K562 (cell line): ENCODE data around the gene CREG1. TPM values are rescaled to one million over a fixed set of nuclear protein-coding genes. Genes with fewer than 3 reads are reported as not detected.

Source experiments
- ATAC-seq: fragments of 200-7000 bp; cut with Tn5 transposase; 3 replicates; pipeline ENCODE4 v1.9.1; 2020; ENCODE audit warnings: moderate library complexity
- BruUV-seq: library from RNA; stranded (reverse); fragments of 400-500 nt; replicated peaks from 2 replicates; lab custom pipeline; 2021; lab: Mats Ljungman, UMichigan
- CTCF ChIA-PET: fragments of 300-600 bp; formaldehyde crosslinking; extraction: SDS; loops from one replicate; lab custom pipeline; 2021; ENCODE audit warnings: low intra/inter-chr PET ratio; lab: Yijun Ruan, JAX
- POLR2A ChIA-PET: fragments of 300-600, 350-650 bp; sonication (Branson Sonifier 250); formaldehyde crosslinking; extraction: SDS; loops from one replicate; lab custom pipeline; 2021; ENCODE audit warnings: antibody characterized with exemption, inconsistent platforms; lab: Yijun Ruan, JAX
- DNase-seq, 4 experiments: peaks; one replicate each; pipeline versions ENCODE4 v3.0.0 to v3.0.0-alpha.2; 2011 to 2018; ENCODE audit warnings: low spot score in 3 of 4, mixed read lengths in 3 of 4; ENCODE audit errors: extremely low read depth in 1 of 4
- FAIRE-seq: peaks from 2 replicates; lab custom pipeline; 2011; peaks lifted over from hg19 to GRCh38; lab: Jason Lieb, UNC
- H2AFZ ChIP-seq: 2 replicates; pipeline ENCODE4 v1.6.0; 2011; ENCODE audit warnings: low read depth, low read length, control low read depth, inconsistent platforms
- H3K27ac ChIP-seq: fragments of 200-600 bp; 3 replicates; pipeline ENCODE4 v1.8.0; 2011; ENCODE audit warnings: low read depth, mild to moderate bottlenecking, control low read depth, inconsistent platforms, low read length, moderate library complexity, mixed read lengths; ENCODE audit errors: extremely low read depth
- H3K27me3 ChIP-seq, 2 experiments: fragments of 300-600 bp in 1 of 2; 2 replicates in 1 of 2; 3 replicates in 1 of 2; pipeline versions ENCODE4 v1.6.0 to v1.8.0; 2011; ENCODE audit warnings: inconsistent platforms in 2 of 2, low read length in 2 of 2, mild to moderate bottlenecking in 1 of 2, mixed read lengths in 1 of 2, moderate library complexity in 1 of 2; ENCODE audit not compliant: control insufficient read depth in 2 of 2, insufficient read depth in 2 of 2
- H3K36me3 ChIP-seq: fragments of 300-600 bp; 3 replicates; pipeline ENCODE4 v1.8.0; 2011; ENCODE audit warnings: mild to moderate bottlenecking, low read length, inconsistent platforms; ENCODE audit not compliant: control insufficient read depth, insufficient read depth
- H3K4me1 ChIP-seq, 2 experiments: fragments of 200-600 bp in 1 of 2; replicated peaks in 1 of 2; 2 replicates in 1 of 2; 3 replicates in 1 of 2; pipeline versions ENCODE4 v1.5.1 to v1.8.0; 2011; ENCODE audit warnings: inconsistent platforms in 2 of 2, low read length in 2 of 2, mild to moderate bottlenecking in 1 of 2, mixed read lengths in 1 of 2, moderate library complexity in 1 of 2; ENCODE audit not compliant: control insufficient read depth in 2 of 2, insufficient read depth in 2 of 2
- H3K4me2 ChIP-seq: 2 replicates; pipeline ENCODE4 v1.6.1; 2011; ENCODE audit warnings: low read length, control low read depth, inconsistent platforms, mixed read lengths; ENCODE audit not compliant: insufficient read depth
- H3K4me3 ChIP-seq: fragments of 200-600 bp; sonication (generic), shearing (Covaris generic); 2 replicates; pipeline ENCODE4 v1.5.1; 2016; ENCODE audit warnings: control low read depth, inconsistent platforms
- H3K79me2 ChIP-seq: fragments of 200-600 bp; 3 replicates; pipeline ENCODE4 v1.8.0; 2011; ENCODE audit warnings: low read length, inconsistent platforms; ENCODE audit not compliant: control insufficient read depth, insufficient read depth
- H3K9ac ChIP-seq, 2 experiments: 2 replicates each; pipeline versions ENCODE4 v1.6.0 to v1.6.1; 2011; ENCODE audit warnings: low read depth in 2 of 2, low read length in 2 of 2, control low read depth in 1 of 2, inconsistent platforms in 1 of 2, mild to moderate bottlenecking in 1 of 2, mixed read lengths in 1 of 2; ENCODE audit not compliant: insufficient read depth in 1 of 2
- H3K9me1 ChIP-seq: one replicate; pipeline ENCODE4 v1.6.0; 2011; ENCODE audit warnings: inconsistent platforms, mild to moderate bottlenecking, low read length, moderate library complexity; ENCODE audit not compliant: control insufficient read depth, insufficient read depth
- H3K9me3 ChIP-seq: replicated peaks from 2 replicates; pipeline ENCODE4 v1.5.1; 2011; ENCODE audit warnings: low read depth, low read length, inconsistent platforms; ENCODE audit not compliant: control insufficient read depth, insufficient read depth
- H4K20me1 ChIP-seq: replicated peaks from 2 replicates; pipeline ENCODE4 v1.6.1; 2011; ENCODE audit warnings: low read length, inconsistent platforms, mixed read lengths; ENCODE audit not compliant: control insufficient read depth, insufficient read depth
- ATF3 ChIP-seq, 2 experiments: fragments of 450-650 bp in 1 of 2; sonication (generic) in 1 of 2; formaldehyde crosslinking in 1 of 2; IDR thresholded peaks in 1 of 2; conservative IDR thresholded peaks in 1 of 2; 2 replicates each; pipeline versions ENCODE4 v1.6.1 to v1.8.1; 2016 to 2023; ENCODE audit warnings: mild to moderate bottlenecking in 2 of 2, moderate library complexity in 2 of 2, inconsistent platforms in 1 of 2, missing genetic modification reagents in 1 of 2
- ATF7 ChIP-seq: fragments of 450-650 bp; IDR thresholded peaks from 2 replicates; pipeline ENCODE4 v1.7.1; 2014; ENCODE audit warnings: mild to moderate bottlenecking, moderate library complexity
- CBFA2T2 ChIP-seq: fragments of 450-650 bp; conservative IDR thresholded peaks from 2 replicates; pipeline ENCODE4 v1.6.1; 2017; ENCODE audit warnings: mild to moderate bottlenecking
- CBX5 ChIP-seq: IDR thresholded peaks from 2 replicates; pipeline ENCODE4 v1.6.1; 2014; ENCODE audit warnings: low read depth, borderline replicate concordance
- CC2D1A ChIP-seq: fragments of 450-650 bp; IDR thresholded peaks from 2 replicates; pipeline ENCODE4 v1.6.1; 2017; ENCODE audit warnings: mild to moderate bottlenecking
- GMEB1 ChIP-seq: fragments of 250-450 bp; sonication (Bioruptor Pico); IDR thresholded peaks from 2 replicates; pipeline ENCODE4 v1.4.0; 2020; ENCODE audit warnings: mild to moderate bottlenecking
- IRF2 ChIP-seq: sonication (generic); formaldehyde crosslinking; IDR thresholded peaks from 2 replicates; pipeline ENCODE4 v1.8.1; 2022; ENCODE audit warnings: mild to moderate bottlenecking, missing genetic modification reagents
- JUN ChIP-seq, 2 experiments: sonication (generic) in 1 of 2; formaldehyde crosslinking in 1 of 2; IDR thresholded peaks; 2 replicates each; pipeline versions ENCODE4 v1.6.1 to v1.8.0; 2012 to 2022; ENCODE audit warnings: borderline replicate concordance in 2 of 2, mild to moderate bottlenecking in 2 of 2, improper control_type of control experiment in 1 of 2, low read depth in 1 of 2, low read length in 1 of 2, missing genetic modification reagents in 1 of 2
- JUND ChIP-seq, 2 experiments: IDR thresholded peaks; 2 replicates in 1 of 2; 3 replicates in 1 of 2; pipeline ENCODE4 v1.6.1; 2011; ENCODE audit warnings: borderline replicate concordance in 2 of 2, low read depth in 2 of 2, low read length in 2 of 2, improper control_type of control experiment in 1 of 2, missing biosample characterization in 1 of 2, missing genetic modification characterization in 1 of 2, missing genetic modification reagents in 1 of 2
- RHOXF2B ChIP-seq: fragments of 250-450 bp; sonication (Bioruptor Pico); conservative IDR thresholded peaks from 2 replicates; pipeline ENCODE4 v1.5.1; 2021
- SMARCB1 ChIP-seq: IDR thresholded peaks from 2 replicates; pipeline ENCODE4 v1.6.1; 2011; ENCODE audit warnings: improper control_type of control experiment, low read depth; ENCODE audit not compliant: insufficient read length
- SMC3 ChIP-seq: conservative IDR thresholded peaks from 2 replicates; pipeline ENCODE4 v1.6.1; 2011; ENCODE audit warnings: low read depth, low read length, improper control_type of control experiment; ENCODE audit not compliant: insufficient read depth
- SNIP1 ChIP-seq: fragments of 450-650 bp; IDR thresholded peaks from 2 replicates; pipeline ENCODE4 v1.7.1; 2017; ENCODE audit warnings: low read depth, mild to moderate bottlenecking
- SPI1 ChIP-seq: IDR thresholded peaks from 2 replicates; pipeline ENCODE4 v1.6.1; 2011; ENCODE audit warnings: low read depth, low read length, control low read depth, borderline replicate concordance
- SUPT5H ChIP-seq: fragments of 450-650 bp; IDR thresholded peaks from 2 replicates; pipeline ENCODE4 v1.6.1; 2016
- TRIM24 ChIP-seq, 2 experiments: fragments of 450-650 bp; IDR thresholded peaks; 2 replicates each; pipeline ENCODE4 v1.6.1; 2016
- ZNF146 ChIP-seq: IDR thresholded peaks from one replicate; pipeline ENCODE4 v1.6.1; 2018; ENCODE audit warnings: missing compliant biosample characterization; ENCODE audit not compliant: unreplicated experiment
- ZNF311 ChIP-seq: fragments of 250-450 bp; sonication (Bioruptor Pico); IDR thresholded peaks from 2 replicates; pipeline ENCODE4 v1.4.0; 2020; ENCODE audit warnings: mild to moderate bottlenecking, moderate library complexity
- WGBS: fragments of 100-300 bp; shearing (Covaris generic); methylation state at CpG from one replicate; pipeline ENCODE4 v1.1.6; 2016; ENCODE audit warnings: low coverage, mixed read lengths; ENCODE audit not compliant: insufficient coverage; ENCODE audit errors: missing lambda C conversion rate; 5-methylcytosine and 5-hydroxymethylcytosine counted together
- in situ Hi-C: fragments of 300-500 bp; cut with MboI; formaldehyde crosslinking; loops from 4 replicates; pipeline ENCODE4 v1.15.0; 2018; ENCODE audit warnings: inconsistent platforms, mixed read lengths
- intact Hi-C: fragments of 100-400 bp; cut with micrococcal nuclease; formaldehyde crosslinking; loops from 2 replicates; pipeline ENCODE4 v1.14.2; 2022
- polyA plus RNA-seq, 8 experiments: library from polyadenylated mRNA; depleted of rRNA in 4 of 8; stranded (reverse) in 5 of 8; unstranded in 3 of 8; fragments of >200 nt; fragmentation: Nextera tagmentation in 2 of 8; fragmentation: Illumina TruSeq in 1 of 8; extraction: Ambion mirVana in 2 of 8; extraction: Trizol in 1 of 8; gene quantifications; 2 replicates each; pipeline versions ENCODE4 v1.2.1 to v1.2.3, GENCODE V29; 2011 to 2014; ENCODE audit warnings: inconsistent platforms in 1 of 8, missing spikeins in 1 of 8
- total RNA-seq, 7 experiments: library from RNA; depleted of rRNA in 6 of 7; stranded (reverse); fragments of >200 nt in 6 of 7; fragmentation: Illumina TruSeq in 2 of 7; extraction: Trizol in 2 of 7; gene quantifications; 2 replicates each; pipeline versions ENCODE4 v1.2.1 to v1.2.3, GENCODE V29; 2011 to 2021; ENCODE audit warnings: low replicate concordance in 1 of 7

The CREG1 gene
- total and polyA plus RNA-seq, 9 of the 15 experiments (the other 6 are each of a cell fraction or from before 2014, with no cell fraction given), result 45.7 to 272 (median 161) TPM

- TF ChIP-seq SNIP1, result no peak
- no peak for TF ChIP-seq SMARCB1
These were observed 26.4 kb upstream of the CREG1 start (continued) for GRCh38 chr1:167579986-167580385.

GRCh38 chr1:167578939-167579521 lies 25.5 kb upstream of the CREG1 start:
- DNase-seq (no peak), FAIRE-seq (peak; percentile 49)
- Histone ChIP-seq H3K4me3 (no peak overlapping the region), H3K9me3 (no peaks in the 10 kb centered on the region), H3K9me1 (no peaks in the 10 kb centered on the region), H2AFZ (no peak overlapping the region), H3K27me3 (peaks cover 0 to 2% of the 10 kb centered on the region in 2 experiments; a peak in 2 of 5 replicates), H3K27ac (no peak overlapping the region), H3K79me2 (no peaks in the 10 kb centered on the region), H3K4me2 (no peak overlapping the region)
- BruUV-seq, result no TSS peak
- intact Hi-C loops, result no loop called here
- POLR2A ChIA-PET, result interaction anchor here (0.6 to 1.7 kb wide), 8 partner anchors 8 to 189 kb away, joined by 3 to 6 read pairs (median 3); no protein-coding TSS in a partner anchor
- TF ChIP-seq ATF3 (IDR thresholded peaks at IDR 0.05) (peak; percentile 63), ATF3 (CRISPR knock-in tag; conservative IDR thresholded peaks at IDR 0.05) (no peak), CBFA2T2 (no peak), SPI1 (no peak), SMC3 (no peak), JUN (IDR thresholded peaks at IDR 0.05; ENCODE audit: borderline replicate concordance, low read depth, low read length) (0 out of 2 replicates have a peak, but pooled peaks have one; percentile 34), JUN (CRISPR knock-in tag; IDR thresholded peaks at IDR 0.05; ENCODE audit: borderline replicate concordance) (no peak), TRIM24 (IDR thresholded peaks at IDR 0.05) (no peak), CBX5 (no peak), CC2D1A (no peak), GMEB1 (CRISPR knock-in tag) (no peak), ZNF311 (no peak), ATF7 (peak; percentile 19; the same call in 1 of the 2 replicates), ZNF146 (CRISPR knock-in tag) (no peak), IRF2 (CRISPR knock-in tag) (no peak), RHOXF2B (no peak), SUPT5H (no peak), JUND (IDR thresholded peaks at IDR 0.05; ENCODE audit: borderline replicate concordance, low read depth, low read length) (no peak; the same call in 1 of the 2 replicates), JUND (tag; IDR thresholded peaks at IDR 0.05; ENCODE audit: borderline replicate concordance, low read depth, low read length) (0 out of 3 replicates have a peak, but pooled peaks have one; percentile 12)
- TF ChIP-seq, all 486 proteins: peak for 4
- peak; percentile 45 for ATAC-seq
- H4K20me1 ChIP-seq, result no peaks in the 10 kb centered on the region
- no peak overlapping the region for H3K9ac ChIP-seq
- 25% methylated on average over 1 of the region's 2 CpGs for WGBS
- no peaks in the 10 kb centered on the region for H3K4me1 ChIP-seq
- in situ Hi-C loops, result no loop called here
- CTCF ChIA-PET, result no interaction called here
- no peaks in the 10 kb centered on the region for H3K36me3 ChIP-seq
